Choroid plexus epithelial cell (primary cell): ENCODE data around the gene ARHGAP19.

Source experiments
- DNase-seq: peaks from one replicate; pipeline ENCODE4 v3.0.0-alpha.2; 2010; ENCODE audit warnings: low read depth
- H3K4me3 ChIP-seq: 2 replicates; pipeline ENCODE4 v1.5.1; 2011; ENCODE audit warnings: low read depth, mild to moderate bottlenecking, control low read depth, low read length, moderate library complexity
- TF ChIP-seq, protein P1 (sequence below): conservative IDR thresholded peaks from 2 replicates; pipeline ENCODE4 v1.5.1; 2011; ENCODE audit warnings: low read depth, mild to moderate bottlenecking, control low read depth, inconsistent platforms, low read length, moderate library complexity

The ARHGAP19 gene

DNA sequence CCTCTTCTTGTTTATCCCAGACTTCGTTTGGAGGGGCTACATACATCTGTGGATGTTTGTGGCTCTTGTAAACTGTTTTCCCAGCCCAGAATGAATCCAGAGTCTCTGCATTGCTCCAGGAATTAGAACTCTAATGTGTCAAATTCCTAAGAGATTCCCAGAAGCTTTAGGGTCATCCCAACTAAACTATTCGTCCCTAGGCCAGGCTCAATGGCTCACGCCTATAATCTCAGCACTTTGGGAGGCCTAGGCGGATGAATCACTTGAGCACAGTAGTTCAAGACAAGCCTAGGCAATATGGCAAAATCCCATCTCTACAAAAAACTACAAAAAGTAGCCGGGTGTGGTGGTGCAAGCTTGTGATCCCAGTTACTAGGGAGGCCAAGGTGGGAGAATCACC, 28.5 kb downstream of the ARHGAP19 start:
- no peak overlapping the region for H3K4me3 ChIP-seq
- TF ChIP-seq, protein P1, sequence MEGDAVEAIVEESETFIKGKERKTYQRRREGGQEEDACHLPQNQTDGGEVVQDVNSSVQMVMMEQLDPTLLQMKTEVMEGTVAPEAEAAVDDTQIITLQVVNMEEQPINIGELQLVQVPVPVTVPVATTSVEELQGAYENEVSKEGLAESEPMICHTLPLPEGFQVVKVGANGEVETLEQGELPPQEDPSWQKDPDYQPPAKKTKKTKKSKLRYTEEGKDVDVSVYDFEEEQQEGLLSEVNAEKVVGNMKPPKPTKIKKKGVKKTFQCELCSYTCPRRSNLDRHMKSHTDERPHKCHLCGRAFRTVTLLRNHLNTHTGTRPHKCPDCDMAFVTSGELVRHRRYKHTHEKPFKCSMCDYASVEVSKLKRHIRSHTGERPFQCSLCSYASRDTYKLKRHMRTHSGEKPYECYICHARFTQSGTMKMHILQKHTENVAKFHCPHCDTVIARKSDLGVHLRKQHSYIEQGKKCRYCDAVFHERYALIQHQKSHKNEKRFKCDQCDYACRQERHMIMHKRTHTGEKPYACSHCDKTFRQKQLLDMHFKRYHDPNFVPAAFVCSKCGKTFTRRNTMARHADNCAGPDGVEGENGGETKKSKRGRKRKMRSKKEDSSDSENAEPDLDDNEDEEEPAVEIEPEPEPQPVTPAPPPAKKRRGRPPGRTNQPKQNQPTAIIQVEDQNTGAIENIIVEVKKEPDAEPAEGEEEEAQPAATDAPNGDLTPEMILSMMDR, result no peak
- DNase-seq, result no peak

DNA sequence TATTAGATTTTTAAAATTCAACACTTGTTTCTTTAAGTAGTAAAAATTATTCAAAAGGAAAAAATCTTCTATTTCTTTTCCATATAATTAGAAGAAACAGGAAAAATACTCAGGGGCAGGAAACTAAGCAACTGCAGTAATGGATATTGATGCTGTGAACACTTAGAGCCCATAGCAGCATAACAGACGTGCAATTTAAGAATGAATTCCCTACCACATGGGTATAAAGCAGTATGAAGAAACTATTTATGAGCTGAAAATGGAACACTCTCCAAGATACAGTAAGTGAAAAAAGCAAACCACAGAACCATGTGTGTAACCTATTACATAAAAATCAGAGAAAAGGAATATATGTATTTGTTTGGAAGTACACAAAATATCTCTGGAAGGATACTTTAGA, 30.8 kb downstream of the ARHGAP19 start:
- TF ChIP-seq, protein P1, result no peak
- no peak for DNase-seq
- no peak overlapping the region for H3K4me3 ChIP-seq

DNA sequence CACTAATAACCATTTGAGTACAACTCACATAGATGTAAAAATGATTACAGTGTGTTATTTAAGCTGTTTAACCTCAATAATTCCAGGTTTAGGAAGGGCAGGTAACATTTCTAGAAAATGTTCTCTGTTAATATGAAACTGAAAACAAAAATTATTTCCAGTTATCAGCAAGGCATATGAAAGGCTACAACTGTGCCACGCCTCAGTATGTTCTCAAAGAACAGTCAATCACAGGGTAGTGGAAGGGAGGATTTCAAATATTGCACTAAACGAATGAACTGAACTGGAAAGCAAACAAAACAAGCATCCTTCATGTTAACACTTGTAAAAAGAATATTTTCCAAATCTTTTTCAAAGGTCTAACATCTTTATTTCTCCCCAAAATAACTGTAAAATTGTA, 31.3 kb downstream of the ARHGAP19 start:
- DNase-seq, result no peak
- no peak overlapping the region for H3K4me3 ChIP-seq
- TF ChIP-seq, protein P1, result no peak

DNA sequence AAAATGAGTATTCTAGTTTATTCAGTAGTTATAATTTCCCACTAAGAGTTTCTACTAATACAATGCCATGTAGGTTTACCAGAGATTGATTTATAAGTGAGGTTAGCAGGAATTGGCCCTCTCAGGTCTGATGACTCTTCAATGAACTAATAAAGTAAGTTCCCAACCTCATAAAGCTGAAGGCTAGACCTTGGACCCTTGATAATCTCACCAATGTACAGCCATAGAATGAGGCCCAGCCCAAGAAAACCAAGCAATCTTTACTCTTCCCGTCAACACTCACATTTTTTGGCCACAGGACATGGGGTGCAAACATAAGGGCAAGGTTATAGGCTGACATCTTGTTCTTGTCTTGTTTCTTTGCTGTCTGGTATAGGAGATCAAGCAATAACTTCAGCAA, 33.3 kb downstream of the ARHGAP19 start:
- TF ChIP-seq, protein P1, result no peak
- H3K4me3 ChIP-seq, result no peak overlapping the region
- no peak for DNase-seq

DNA sequence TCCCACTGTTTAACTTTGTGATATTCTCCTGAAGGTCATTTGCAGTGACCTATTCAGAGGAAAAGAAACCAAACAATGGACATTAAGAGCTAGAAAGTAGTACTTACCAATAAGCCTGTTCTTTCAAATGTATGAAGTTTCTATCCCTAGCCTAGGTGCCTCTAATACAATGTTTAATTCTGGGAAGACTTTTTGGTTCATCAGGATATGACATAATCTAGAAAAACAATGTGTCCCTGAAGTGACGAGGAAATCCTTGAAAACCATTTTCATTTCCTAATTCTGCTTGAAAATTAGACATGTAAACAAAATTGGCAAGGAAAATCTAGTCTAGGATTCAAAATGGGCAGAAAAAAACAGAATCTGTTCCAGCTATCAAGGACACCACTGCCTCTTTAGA, 36.1 kb downstream of the ARHGAP19 start:
- no peak for DNase-seq
- H3K4me3 ChIP-seq, result no peak overlapping the region
- TF ChIP-seq, protein P1, result no peak

DNA sequence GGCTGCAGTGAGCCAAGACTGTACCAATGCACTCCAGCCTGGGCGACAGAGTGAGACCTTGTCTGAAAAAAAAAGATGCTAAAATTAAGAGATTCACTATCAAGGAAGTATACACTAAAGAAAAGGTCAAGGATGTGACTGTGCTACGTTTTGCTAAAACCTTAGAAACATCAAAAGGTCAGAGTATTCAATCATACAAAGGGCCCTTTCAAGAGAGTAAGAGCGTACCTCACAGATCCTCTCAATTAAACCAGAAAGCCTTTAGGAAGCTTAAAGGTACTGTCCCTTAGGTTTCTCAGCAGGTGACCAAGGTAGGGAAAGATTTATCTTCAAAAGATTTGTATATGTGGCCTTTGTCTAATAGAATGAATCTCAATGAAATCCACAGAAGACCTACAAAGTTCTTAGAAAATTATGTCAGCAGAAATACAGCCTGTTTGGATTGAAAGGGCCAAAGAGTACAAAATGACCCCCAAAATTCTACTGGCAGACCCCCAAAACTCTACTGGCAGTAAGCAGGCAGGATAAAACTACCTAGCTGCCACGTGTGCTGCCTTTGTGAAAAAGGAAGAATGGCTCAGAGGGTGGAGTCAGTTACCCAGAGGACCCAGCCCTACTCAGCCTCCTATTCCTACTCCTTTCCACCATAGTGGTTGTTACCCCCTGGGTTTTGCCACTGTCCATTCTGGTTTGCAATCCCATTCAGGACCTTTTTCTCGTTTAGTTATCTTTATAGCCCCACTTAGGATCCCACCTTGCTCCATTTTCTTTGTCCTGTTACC, 36.7 kb downstream of the ARHGAP19 start:
- no peak for DNase-seq
- no peak overlapping the region for H3K4me3 ChIP-seq
- TF ChIP-seq, protein P1, result no peak

DNA sequence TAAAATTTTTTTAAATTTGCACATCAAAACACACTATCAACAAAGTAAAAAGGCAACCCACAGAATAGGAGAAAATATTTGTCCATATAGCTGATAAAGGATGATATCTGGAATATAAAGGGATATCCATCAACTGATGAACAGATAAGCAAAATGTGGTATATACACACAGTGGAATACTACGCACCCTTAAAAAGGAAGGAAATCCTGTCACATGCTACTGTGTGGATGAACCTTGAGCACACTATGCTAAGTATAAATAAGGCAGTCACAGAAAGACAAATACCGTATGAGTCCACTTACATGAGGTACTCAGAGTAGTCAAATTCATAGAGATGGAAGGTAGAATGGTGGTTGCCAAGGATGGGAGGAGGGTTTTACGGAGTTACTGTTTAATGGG, 37.7 kb downstream of the ARHGAP19 start:
- TF ChIP-seq, protein P1, result no peak
- DNase-seq, result no peak
- no peak overlapping the region for H3K4me3 ChIP-seq
